HG03025 (cell line): ENCODE results near the gene CAMTA1.

Experiments used
- ATAC-seq: cut with Tn5 transposase; IDR thresholded peaks from one replicate; pipeline ENCODE4 v1.9.1; 2021; ENCODE audit warnings: mild to moderate bottlenecking, moderate library complexity; ENCODE audit not compliant: unreplicated experiment, low FRiP score

CAMTA1 gene

GRCh38 chr1:7097938-7098592, 312.8 kb downstream of the CAMTA1 start:
- no peak for ATAC-seq

GRCh38 chr1:7098641-7099040, 313.4 kb downstream of the CAMTA1 start:
- ATAC-seq: no peak

- ATAC-seq: no peak
Measured at GRCh38 chr1:7100479-7100878, 315.2 kb downstream of the CAMTA1 start.

GRCh38 chr1:7101187-7101586, 315.9 kb downstream of the CAMTA1 start:
- no peak for ATAC-seq

- no peak for ATAC-seq
Measured at GRCh38 chr1:7103361-7103782, 318.1 kb downstream of the CAMTA1 start.

GRCh38 chr1:7103874-7104273, 318.6 kb downstream of the CAMTA1 start:
- ATAC-seq: no peak

- no peak for ATAC-seq
Measured at GRCh38 chr1:7104339-7104738, 319.1 kb downstream of the CAMTA1 start.

GRCh38 chr1:7105269-7105668, 320.0 kb downstream of the CAMTA1 start:
- no peak for ATAC-seq

- ATAC-seq: no peak
Measured at GRCh38 chr1:7106442-7107108, 321.3 kb downstream of the CAMTA1 start.

- no peak for ATAC-seq
Measured at GRCh38 chr1:7107109-7107830, 322.0 kb downstream of the CAMTA1 start.

GRCh38 chr1:7108251-7108650, 323.0 kb downstream of the CAMTA1 start:
- no peak for ATAC-seq

- ATAC-seq: no peak
Measured at GRCh38 chr1:7109901-7110300, 324.6 kb downstream of the CAMTA1 start.

- no peak for ATAC-seq
Measured at GRCh38 chr1:7110321-7110720, 325.1 kb downstream of the CAMTA1 start.

GRCh38 chr1:7111853-7112252, 326.6 kb downstream of the CAMTA1 start:
- ATAC-seq: no peak

- no peak for ATAC-seq
Measured at GRCh38 chr1:7113136-7113535, 327.9 kb downstream of the CAMTA1 start.

GRCh38 chr1:7113822-7114221, 328.6 kb downstream of the CAMTA1 start:
- no peak for ATAC-seq

- no peak for ATAC-seq
Measured at GRCh38 chr1:7116001-7116400, 330.7 kb downstream of the CAMTA1 start.

- ATAC-seq: no peak
Measured at GRCh38 chr1:7117399-7118281, 332.4 kb downstream of the CAMTA1 start.

- no peak for ATAC-seq
Measured at GRCh38 chr1:7119156-7119555, 333.9 kb downstream of the CAMTA1 start.

- no peak for ATAC-seq
Measured at GRCh38 chr1:7120863-7121621, 335.8 kb downstream of the CAMTA1 start.
